ENCODE results near the gene CCDC88C.

GRCh38 chr14:91454580-91454979, 37.0 kb upstream of the CCDC88C start:
- no peak for TF ChIP-seq CTCF (IDR thresholded peaks at IDR 0.05)
- TF ChIP-seq POLR2AphosphoS5 (IDR thresholded peaks at IDR 0.05), result no peak

Measured in prostate gland (tissue), 2 donors.